NCI-H524 (cell line): Measurements from ENCODE around the gene CCDC192.
A peak's percentile ranks its signal among the peaks of the same experiment; 100 is the strongest.

Source experiments
- DNase-seq, 2 experiments: peaks; one replicate each; lab custom pipeline; 2025; lab: John Stamatoyannopoulos, UW

Gene CCDC192

GRCh38 chr5:127922603-127923002 lies 219.4 kb downstream of the CCDC192 start:
- no peak for DNase-seq

DNA sequence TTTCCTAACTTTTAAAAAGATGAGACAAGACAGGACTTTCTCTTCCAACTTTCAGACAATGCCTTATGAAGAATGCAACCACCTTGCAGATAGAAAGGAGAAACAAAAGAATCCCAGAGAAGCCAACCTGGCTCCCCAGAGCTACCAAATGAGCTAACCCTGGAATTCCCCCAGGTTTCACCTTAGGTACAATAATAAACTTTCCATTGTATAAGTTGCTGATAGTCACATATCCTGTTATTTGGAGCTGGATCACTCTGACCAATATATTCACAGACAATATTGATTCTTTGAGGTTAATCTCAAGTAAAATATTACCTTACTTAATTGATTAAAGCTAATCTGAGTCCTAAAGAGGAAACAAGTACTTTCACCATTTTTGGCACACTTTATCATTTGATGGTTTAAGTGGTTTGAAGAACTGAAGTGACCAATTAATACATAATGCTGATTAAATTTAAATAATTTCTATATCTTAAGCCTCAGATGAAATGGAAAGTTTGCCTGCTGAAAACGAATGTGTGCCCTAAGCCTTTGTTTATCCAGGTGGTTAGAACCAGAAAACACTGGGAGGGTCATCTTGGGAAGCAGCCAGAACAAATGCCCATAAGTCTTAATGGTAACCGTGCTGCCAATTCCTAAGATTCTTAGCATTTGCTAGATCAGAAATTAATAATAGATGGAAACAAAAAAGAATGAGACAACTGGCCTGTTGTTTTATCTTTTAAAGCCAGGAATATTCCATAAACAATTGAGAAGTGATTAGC lies 220.8 kb downstream of the CCDC192 start:
- DNase-seq, result no peak

DNA sequence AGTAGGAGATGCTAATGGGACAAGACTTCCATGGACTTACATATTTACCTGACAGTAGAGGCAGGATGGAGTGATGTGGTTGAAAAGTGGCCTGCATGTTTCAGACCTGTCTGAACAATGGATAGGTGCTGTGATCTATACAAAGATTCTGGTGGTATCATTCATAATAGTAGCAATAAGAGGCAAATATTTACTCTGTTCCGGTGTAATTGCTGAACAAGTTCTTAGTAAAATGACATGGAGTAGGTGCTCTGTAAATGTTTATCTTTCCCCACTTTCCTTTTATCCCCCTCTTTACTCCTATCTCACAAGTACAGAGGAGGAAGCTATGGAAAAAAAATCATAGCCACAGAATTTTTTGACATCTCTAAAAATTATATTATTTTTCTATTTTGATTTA lies 221.4 kb downstream of the CCDC192 start:
- no peak for DNase-seq

- DNase-seq, result no peak
Observed at GRCh38 chr5:127925916-127926315, 222.7 kb downstream of the CCDC192 start.

GRCh38 chr5:127926974-127927373 lies 223.8 kb downstream of the CCDC192 start:
- no peak for DNase-seq

GRCh38 chr5:127928053-127928452 lies 224.9 kb downstream of the CCDC192 start:
- no peak for DNase-seq

DNA sequence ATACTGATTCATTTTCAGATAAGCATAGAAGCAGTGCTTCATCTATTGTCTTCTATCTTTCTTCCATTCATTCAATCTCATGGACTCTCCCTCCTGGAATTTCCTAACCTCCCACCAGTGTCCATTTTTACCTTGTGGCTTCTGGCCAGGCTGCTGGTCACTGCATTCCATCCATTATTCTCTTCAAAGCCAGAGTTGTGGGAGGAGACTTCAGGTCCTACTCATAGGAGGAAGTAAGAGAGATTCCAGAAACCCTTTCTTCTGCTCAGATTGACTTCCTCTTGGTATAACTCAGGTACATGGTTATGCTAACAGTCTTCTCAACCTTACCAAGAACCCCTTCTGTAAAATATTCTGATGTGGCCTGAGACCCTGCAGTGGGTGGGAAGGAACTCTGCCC lies 227.1 kb downstream of the CCDC192 start:
- no peak for DNase-seq

GRCh38 chr5:127931396-127931795 lies 228.2 kb downstream of the CCDC192 start:
- no peak for DNase-seq

DNA sequence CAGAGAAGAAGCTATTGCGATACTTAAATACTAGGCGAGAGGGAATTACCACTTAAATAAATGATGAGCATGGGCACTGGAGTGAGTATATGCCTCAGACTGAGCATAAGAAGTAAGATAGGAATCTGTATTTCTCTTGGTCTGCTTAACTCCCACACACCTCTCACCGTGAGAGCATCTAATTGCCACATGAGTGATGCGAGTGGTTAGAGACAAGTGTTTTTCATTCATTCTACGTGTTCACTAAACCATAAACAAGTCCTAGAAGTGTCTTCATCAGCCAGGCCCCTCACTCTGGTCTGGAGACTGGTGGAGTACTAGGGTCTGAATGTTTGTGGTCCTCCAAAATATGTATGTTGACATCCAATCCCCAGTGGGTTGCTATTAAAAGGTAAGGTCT lies 230.2 kb downstream of the CCDC192 start:
- no peak for DNase-seq

GRCh38 chr5:127934791-127935256 lies 231.6 kb downstream of the CCDC192 start:
- DNase-seq, result no peak

DNA sequence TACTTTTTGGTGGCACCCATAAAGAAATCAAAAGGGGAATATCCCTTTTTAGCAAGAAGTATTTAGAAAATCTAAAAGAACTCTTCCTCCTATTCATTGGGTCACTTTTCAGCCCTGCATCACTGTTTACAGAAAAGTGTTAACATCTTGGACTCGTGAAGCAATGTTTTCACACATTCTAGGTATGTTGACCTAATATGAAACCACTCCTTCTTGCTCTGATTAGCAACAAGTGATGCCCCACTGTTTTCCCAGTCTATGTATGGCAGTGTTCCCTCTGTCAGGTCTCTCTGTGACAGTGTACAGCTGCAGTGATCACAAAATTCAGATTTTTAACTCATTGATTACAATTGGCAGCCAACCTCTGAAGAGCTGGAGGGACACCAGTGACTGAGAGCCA lies 232.2 kb downstream of the CCDC192 start:
- no peak for DNase-seq

DNA sequence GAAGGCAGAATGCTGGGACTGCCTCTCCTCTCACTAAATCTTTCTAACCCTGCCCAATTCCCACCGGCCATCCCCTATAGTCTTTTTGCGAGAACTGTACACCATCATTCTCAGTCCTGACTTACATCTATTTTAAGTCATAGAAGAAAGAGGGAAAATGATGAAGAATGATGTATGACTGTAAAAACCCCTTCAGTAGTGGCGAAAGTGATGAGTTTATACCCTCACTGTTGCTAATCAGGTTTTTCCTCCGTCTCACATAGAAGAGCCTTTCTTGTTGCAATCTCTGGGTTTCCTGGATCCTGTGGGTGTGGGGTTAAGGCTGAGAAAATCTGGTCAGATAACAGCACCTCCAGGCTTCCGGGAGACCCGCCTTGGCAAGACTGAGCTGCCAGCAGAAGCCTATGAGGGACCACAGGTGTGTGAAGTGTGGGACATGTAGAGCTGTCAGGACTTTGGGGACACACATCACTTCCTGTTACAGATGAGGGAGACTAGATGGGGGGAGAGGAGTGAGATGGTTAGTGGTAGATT lies 233.3 kb downstream of the CCDC192 start:
- no peak for DNase-seq

- peak; percentile 93 to 98 for DNase-seq
Observed at GRCh38 chr5:127938746-127939145, 235.6 kb downstream of the CCDC192 start.

DNA sequence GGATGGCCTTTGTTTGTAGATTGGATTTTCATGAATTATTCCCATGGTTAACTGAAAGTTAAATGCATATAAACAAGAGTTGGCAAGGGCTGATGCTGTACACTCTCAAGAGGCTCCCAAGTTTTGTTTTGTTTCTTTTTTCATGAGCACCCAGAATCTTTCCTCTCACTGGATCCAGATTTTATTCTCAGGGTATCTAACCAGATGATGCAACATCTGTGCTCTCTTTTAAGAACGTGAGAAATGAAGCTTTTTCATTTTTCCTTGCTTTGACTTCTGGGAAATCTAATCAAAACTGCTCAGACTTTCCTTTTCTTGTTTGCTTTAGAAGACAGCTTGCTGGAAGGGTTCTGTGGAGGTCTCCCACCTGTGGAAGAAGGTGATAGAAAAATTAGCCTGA lies 237.7 kb downstream of the CCDC192 start:
- peak in 1 of 2 experiments; percentile 72 for DNase-seq

DNA sequence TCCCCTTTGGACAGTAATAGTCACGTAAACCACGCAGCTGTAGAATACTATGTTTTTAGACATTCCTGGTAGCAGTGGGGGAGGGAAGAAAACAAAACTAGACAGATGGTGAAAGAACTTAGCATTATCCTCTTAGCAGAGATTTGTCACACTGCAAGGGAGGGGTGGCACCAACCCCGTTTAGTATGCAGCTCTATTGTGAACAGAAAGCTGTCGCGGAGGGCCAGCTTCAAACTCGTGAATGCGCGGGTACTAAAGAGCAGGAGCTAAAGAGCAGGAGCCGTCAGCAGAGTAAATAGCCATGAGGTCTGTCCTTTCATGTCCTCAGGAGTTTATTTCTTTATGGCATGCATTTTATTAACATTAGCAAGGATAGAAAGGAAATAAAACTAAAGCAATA lies 238.5 kb downstream of the CCDC192 start:
- peak; percentile 94 to 98 for DNase-seq

DNA sequence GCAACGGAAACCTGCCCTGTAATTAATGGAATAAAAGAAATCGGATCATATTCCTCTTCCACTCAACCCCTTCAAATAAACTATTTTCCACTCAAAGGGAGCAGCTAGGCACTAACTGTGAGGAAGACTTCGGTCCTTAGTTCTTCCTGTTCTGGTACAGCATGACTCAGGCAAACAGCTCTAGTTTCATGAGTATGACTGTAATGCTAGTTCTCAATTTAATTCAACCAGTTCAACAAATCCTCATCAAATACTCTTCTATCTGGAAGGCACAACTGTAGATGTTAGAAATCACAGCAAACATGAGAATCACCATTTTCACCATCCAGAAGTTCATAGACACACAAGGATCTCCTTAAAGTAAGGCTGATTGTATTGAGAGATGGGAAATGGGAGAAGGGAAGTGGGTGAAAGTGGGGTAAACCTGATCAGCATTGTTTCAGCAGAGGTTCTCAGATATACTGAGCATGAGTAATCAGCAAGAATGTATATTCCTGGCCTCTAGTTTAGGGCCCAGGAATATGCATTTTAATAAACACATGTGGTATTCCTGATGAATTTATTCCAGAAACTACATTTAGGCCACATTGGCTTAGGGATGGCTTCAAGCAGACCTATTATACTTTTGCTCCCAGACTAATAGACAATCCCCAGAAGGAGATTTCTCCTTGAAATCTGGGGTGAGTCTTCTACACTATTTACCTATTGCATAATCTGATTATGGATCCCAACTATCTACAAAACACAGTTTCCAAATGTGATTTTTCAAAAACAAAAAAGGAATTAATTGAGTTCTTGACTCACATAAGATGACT lies 239.3 kb downstream of the CCDC192 start:
- peak; percentile 7 to 51 for DNase-seq

GRCh38 chr5:127943061-127943371 lies 239.8 kb downstream of the CCDC192 start:
- DNase-seq, result no peak

DNA sequence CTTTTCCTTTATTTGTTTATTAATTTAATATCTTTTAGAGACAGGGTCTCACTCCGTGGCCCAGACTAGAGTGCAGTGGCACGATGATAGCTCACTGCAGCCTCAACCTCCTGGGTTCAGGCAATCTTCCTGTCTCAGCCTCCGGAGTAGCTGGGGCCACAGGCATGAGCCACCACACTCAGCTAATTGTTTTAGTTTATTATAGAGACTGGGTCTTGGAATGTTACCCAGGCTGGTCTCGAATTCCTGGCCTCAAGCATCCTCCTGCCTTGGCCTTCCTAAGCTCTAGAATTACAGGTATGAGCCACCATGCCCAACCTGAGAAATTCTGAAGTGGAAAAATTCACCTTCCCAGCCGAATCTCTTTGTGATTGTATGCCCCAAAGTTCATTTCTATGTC lies 240.9 kb downstream of the CCDC192 start:
- no peak for DNase-seq

GRCh38 chr5:127947941-127948340 lies 244.8 kb downstream of the CCDC192 start:
- no peak for DNase-seq

DNA sequence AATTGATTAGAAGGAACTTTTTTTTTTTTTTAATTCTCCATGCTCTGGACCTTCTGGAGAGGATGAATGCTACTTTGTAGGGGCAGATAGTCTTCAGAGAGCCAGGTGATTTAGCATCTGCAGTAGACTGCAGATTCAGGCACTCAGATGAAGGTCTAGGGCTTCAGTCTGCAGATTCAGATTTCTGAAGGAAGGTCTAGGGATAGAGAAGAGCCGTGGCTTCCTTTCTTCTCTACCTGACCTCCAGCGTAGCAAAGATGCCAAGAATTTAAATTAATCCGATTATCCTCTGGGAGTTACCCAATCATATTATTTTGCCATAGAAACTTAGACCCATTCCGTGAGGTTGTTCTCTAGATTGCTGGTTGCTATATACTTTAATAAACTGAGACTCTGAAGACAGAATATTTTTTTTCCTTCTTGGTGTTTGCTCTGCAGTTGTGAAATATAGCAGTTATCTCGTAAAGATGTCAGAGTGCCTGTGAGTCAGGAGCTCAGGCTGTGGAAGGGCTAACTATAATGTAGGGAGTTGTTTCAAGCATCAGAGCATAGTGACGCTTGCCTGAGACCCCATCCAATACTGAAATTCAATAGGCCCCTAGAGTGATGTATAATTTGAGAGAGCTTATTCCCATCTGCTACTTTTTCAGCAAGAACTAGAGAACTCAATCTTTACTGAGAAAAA lies 247.7 kb downstream of the CCDC192 start:
- DNase-seq, result peak; percentile 80 to 90

GRCh38 chr5:127951791-127952190 lies 248.6 kb downstream of the CCDC192 start:
- no peak for DNase-seq

- DNase-seq, result peak; percentile 89 to 94
Observed at GRCh38 chr5:127957183-127957582, 254.0 kb downstream of the CCDC192 start.
